NB4 (cell line): ENCODE measurements around the gene PAX1.

Experiments used
- CTCF ChIP-seq: IDR thresholded peaks from one replicate; pipeline ENCODE4 v1.5.1; 2012; ENCODE audit warnings: low read depth, low read length
- MAX ChIP-seq: IDR thresholded peaks from 2 replicates; pipeline ENCODE4 v1.6.1; 2011; ENCODE audit warnings: low read depth, low read length
- MYC ChIP-seq: IDR thresholded peaks from 2 replicates; pipeline ENCODE4 v1.6.1; 2011; ENCODE audit warnings: low read depth, low read length
- POLR2A ChIP-seq: IDR thresholded peaks from 2 replicates; pipeline ENCODE4 v1.6.1; 2011; ENCODE audit warnings: mild to moderate bottlenecking; ENCODE audit not compliant: insufficient read length; ENCODE audit errors: extremely low read depth

GRCh38 chr20:21702016-21702415, 3.4 kb upstream of the PAX1 start:
- TF ChIP-seq CTCF = no peak
- no peak for TF ChIP-seq POLR2A
- no peak for TF ChIP-seq MAX
- TF ChIP-seq MYC = no peak
